HG02588 (cell line): Measurements from ENCODE around the gene MEIS3.

Experiments used
- ATAC-seq: cut with Tn5 transposase; IDR thresholded peaks from one replicate; pipeline ENCODE4 v1.9.1; 2021; ENCODE audit warnings: mild to moderate bottlenecking, moderate library complexity; ENCODE audit not compliant: unreplicated experiment

Gene MEIS3

DNA sequence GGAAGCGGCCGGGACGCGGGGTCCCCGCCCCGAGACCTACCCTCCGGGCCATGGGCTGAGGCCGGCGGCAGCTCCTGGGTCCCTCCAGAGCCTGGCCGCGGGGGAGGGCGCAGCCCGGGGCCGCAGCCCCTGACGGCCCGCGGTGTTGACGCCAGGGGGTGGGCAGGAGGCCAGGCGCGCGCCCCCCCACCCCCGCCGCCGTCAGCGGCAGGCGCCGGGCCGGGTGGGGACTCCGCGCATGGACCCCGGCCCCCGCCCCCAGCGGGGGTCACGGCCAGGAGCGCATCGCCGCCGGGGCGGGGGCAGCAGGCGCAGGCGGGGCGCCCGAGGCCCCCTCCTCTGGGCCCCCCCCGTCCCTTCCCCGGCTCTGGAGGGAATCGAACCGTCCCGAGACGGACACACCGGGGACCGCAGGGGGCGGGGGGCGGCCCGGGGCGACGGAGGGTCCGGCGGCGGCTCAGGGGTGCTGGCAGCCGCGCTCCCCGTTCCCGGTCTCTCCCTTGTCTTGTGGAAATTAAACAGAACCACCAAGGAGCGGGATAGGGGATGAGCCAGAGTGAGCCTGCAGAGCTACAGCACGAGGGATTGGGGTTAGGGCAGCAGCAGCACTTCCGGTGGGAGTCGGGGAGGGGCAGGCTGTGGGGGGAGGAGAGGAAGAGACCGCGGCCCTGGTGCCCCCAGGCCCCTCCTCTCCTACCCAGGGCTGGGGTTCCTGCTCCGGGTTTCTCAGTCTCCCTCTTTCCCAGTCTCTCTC is at the start of gene MEIS3:
Gene MEIS3 (minus strand): TSS at position 498 of the 754 bp plus-strand sequence. CDS start 446 bp downstream, at position 52.
- no peak for ATAC-seq

DNA sequence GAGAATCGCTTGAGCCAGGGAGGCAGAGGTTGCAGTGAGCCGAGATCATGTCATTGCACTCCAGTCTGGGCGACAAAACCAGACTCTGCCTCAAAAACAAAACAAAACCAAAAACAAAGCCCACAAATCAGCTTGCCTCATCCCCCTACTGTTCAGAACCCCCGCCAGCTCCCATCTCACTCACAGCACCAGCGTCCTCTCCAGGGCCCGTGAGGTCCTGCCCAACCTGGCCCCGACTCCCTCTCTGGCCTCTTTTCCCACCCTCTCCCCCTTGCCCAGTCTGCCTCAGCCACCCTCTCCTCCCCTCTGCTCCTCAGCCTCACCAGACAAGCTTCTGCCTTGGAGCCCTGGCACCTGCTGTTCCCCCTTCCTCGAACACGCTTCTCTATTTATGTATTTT is 48.6 kb upstream of the MEIS3 start:
- no peak for ATAC-seq

DNA sequence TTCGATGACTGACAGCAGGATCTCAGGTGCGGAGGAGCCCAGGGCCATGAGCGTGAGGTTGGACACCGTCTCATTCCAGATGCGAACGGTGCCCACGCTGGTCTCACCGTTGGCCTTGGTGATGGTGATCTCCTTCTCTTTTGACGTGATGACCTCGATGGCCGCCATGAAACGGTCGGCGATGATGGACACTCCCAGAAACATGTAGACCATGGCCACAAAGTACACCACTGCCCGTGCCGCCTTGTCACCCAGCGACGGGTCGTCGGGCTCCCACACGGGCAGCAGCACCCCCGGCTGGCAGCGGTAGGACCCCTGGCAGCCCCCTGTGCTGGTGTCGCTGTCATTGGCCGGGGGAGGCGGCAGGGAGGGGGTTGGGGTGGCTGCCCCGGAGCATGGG is 46.6 kb upstream of the MEIS3 start:
- ATAC-seq = no peak

DNA sequence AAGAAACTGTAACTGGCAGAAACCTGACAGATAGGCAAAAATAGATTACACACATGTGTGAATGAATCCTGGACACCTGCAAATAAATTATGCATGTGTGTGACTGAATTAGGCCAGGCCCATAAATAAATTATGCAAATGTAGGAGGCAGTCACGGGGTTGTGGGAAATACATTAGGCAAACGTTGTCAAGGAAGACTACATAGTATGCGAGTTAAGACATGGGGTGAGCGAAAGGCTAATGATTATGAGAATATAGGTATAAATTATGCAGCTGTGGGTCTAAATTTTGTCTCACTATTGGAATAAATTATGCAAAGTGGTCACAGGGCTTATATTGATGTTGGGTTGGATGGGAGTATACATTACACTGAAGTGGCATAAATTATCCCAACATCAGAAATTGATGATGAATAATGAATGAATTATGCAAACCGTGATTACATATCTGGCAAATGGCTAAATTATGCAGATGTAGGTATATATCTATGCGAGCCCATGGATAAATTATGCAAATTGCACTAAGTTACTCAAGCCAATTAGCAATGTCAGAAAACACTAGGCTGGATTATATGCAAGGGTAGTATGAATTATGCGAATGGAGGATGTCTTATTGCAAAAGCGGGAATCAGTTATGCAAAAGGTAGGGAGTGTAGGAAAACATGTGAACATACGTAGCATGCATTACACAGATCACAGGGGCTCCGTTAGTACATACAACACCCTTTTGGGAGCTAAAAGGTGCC is 45.5 kb upstream of the MEIS3 start:
- no peak for ATAC-seq

DNA sequence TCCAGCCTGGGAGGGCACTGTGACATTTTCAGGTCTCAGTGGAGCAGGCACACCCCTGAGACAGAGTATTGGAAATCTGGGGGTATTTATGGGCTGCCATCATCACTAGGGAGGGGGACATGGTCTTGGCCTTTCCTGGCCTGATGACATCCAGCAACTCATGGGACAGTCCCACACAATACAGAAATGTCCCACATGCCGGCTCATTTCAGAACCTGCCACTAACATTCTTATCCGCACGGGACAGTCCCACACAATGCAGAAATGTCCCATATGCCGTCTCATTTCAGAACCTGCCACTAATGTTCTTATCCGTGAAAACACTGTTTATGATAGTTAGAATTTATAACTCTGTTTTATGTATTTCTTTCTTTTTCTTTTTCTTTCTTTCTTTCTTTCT is 42.5 kb upstream of the MEIS3 start:
- no peak for ATAC-seq

DNA sequence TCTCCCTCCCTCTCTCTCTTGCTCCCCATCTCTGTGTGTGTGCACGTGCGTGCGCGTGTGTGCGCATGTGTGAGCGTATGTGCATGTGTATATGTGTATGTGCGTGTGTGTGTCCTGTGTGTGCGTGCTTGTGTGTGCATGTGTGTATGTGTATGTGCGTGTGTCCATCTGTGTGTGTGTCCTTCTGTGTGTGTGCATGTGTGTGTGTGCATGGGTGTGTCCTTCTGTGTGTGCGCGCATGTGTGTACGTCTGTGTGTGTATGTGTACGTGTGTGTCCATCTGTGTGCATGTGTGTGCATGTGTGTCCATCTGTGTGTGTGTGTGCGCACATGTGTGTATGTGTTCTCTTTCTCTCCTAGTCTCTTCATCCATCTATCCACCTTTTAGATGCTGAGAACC is 40.1 kb upstream of the MEIS3 start:
- no peak for ATAC-seq

DNA sequence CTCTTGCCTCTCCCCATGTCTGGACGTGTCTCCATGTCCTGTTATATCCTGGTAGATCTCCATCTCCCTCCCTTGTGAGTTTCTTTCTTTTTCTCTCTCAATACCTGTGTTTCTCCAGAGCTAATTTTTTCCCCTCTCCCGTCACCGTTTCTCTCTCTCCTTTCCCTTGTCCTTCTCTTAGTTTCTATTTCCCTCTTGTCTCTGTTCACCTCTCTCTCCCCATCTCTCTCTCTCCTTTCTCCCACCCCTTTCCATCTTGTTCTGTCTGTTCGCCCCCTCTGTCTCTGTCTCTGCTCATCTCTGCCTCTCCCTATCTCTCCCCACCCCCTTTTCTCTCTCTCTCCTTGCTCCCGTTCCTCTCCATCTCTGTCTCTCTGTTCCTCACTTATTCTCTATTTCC is 39.3 kb upstream of the MEIS3 start:
- no peak for ATAC-seq

DNA sequence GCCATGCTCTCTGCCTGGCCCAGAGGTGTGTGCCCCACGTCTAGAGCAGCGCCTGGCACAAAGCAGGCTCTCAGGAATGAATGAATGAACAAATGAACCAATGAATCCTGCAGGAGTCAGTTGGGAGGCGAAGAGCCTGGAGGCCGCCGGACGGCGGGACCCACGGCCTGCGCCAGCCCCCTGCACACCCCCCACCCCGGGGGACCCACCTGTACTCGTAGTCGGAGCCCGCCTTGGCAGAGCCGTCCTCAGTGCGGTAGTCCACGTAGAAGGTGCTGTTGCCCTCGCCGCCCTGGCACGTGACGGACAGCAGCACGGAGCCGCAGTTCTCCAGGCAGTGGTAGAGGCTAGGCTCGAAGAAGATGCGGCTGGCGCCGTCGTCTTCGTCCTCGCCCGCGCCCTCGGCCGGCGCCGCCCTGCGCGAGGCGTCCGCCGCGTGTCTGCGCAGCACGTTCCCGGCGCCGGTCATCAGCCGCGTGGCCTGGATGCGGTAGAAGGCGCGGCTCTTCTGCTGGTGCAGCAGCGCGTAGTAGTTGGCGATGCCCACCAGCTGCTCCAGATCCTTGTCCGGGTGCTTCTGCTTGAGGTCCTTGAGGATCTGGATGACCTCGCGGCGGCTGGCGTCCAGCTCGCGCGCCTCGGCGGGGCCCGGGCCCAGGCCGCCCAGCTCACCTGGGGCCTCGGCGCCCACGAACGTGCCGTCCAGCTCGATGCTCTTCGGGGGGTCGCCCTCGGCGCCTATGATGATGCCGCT is 37.6 kb upstream of the MEIS3 start:
- ATAC-seq = no peak

DNA sequence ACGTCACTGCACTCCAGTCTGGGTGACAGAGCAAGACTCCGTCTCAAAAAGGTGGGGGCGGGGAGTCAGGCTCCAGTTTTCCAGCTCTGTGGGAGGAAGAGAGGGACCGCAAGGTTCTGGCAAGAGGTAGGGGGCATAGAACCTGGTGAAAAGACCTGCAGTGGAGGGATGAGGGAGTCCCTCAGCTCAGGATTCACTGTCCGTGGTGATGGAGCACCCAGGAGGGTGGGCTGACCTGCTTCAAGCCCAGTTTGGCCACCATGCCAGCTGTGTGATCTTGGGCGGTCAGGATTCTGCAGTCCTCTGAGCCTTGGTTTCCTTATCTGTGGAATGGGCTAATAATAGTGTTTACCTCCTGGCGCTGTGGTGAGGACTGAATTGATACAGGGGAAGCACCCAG is 31.2 kb upstream of the MEIS3 start:
- ATAC-seq = no peak

DNA sequence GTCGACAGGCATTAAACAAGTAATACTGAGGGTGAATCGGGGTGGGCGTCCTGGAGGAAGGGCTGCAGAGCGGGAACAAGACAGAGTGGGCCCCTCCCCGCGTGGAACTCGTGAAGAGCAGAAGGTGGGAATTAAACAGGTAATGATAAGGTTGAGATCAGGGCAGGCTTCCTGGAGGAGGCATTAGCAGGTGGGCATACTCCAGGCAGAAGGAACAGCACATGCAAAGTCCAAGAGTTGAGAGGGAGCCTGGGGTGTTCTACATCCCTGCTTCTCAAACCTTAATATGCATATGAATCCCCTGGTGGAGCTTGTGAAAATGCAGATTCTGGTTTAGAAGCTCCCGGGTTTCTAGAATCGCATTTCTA is 29.0 kb upstream of the MEIS3 start:
- no peak for ATAC-seq

DNA sequence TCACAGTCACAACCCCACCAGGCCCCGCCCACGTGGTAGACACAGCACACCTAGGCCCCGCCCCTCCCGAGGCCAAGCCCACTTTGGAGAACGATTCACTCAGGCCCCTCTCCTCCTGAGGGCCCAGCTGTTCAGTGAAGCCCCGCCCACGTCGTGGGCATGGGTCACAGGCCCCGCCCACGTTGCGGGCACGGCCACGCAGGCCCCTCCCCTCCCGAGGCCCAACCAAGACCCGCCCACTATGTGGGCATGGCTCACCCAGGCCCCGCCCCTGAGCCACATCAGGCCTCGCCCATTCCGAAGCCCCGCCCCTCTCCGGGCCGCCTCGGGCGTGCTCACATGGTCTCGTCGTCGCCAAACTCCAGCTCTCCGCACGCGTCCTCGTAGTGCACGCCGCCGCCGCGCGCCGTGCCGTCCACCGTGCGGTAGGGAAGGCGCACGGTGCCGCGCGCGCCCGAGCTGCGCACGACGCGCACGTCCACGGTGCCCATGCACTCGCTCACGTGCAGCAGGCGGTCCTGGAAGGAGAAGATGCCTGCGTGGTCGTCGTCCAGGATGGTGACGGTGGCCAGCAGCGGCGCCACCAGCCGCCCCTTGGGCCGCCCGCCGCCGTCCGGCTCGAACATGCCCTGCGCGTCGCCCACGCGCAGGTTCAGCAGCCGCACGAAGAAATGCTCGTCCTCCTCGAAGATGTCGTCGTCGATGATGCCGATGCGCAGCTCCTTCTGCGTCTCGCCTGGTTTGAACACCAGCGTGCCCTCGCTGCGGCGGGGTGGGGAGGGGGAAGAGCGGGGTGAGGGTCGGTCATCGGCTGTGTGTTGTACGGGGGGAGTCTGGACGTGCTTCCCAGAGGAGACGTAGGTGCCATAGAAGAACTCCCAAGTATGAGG is 28.4 kb upstream of the MEIS3 start:
- ATAC-seq = no peak

DNA sequence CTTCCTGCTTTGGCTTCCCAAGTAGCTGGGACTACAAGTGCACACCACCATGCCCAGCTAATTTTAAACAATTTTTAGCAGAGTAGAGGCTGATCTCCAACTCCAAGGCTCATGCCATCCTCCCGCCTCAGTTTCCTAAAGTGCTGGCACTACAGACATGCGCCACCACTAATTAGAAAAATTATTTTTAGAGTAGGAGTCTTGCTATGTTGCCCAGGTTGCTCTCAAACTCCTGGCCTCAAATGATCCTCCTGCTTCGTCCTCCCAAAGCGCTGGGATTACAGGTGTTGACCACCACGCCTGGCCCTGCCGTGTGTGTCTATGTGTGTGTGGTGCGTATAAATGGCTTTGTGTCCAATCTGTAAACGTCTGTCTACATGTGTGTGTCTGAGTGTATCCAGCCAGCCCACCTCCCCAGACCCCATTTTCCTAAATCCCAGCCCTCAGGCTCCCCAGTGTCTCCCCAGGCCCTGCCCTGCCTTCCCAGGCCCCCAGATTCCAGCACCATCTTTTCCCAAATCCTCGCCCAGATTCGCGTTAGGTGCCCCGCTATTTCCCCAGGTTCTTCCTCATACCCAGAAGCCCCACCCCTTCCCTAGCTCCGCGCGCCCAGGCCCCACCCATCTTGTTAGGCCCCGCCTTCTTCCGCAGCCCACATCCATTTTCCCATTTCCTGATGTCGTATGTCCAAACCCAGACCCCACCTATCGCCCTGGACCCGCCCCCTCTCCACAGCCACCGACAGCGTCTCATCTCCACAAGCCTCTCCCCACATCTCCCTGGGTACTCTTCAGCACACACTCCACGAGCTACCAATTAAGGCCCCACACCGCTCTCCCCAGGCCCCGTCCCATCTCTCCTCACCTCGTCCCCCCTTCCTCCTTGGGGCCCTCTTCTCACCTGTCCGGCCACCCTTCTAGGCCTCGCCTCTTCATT is 27.5 kb upstream of the MEIS3 start:
- no peak for ATAC-seq

DNA sequence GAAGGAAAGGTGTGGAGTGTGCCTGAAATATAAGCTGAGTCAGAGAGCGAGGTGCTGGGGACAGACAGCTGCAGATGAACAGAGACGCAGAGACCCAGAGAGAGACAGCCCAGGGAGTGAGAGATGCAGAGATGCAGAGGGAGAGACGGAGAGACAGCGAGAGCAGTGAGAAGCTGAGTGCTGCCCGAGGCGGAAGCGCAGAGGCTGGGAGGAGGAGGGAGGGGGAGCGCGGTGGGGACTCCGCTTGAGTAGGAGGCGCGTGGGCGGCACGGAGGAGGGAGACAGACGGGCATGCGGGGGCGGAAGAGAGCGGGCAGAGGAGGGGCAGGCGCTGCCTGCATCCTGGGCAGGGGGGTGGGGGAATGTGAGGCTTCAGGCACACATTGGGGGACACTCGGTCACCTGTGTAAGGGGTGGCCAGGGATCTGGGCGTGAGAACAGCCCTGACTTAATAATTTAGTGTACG is 26.6 kb upstream of the MEIS3 start:
- ATAC-seq = no peak

DNA sequence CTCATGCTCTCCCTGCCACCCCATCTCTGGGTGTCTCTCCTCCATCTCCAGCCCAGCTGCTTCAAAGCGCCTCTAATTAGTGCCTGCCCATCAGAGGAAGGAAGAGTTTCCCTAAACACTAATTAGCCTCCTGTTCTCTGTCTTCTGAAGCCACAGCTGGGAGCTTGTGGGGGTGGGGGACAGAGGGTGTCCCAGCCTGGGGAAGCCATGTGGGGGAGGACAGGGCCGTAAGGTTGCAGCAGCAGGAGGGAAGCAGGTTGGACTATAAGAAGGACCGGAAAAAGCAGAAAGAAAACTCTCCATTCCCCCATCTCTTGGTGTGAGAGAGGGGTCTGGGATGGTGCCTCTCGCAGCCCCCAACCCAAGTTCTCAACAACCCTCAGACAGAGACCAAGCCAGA is 26.2 kb upstream of the MEIS3 start:
- ATAC-seq = no peak

DNA sequence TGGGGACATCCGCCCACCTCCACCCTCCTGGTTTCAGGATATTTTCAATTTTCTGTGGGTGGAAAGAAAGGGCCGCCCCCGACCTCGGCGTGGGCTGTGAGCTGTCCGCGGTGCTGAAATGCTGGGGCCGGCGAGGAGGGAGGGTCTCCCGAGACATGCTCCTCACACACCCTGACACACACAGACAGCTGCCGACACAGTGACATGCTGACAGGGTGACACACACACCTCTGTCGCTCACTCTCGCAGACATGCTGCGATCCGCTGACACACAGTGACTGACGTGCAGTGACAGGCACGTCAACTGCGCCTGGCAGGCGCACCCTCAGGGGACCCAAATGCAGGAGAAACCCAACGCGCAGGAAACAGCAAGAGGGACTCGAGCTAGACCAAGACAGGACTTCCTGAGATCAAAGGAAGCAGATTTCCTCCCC is 25.1 kb upstream of the MEIS3 start:
- ATAC-seq = no peak

DNA sequence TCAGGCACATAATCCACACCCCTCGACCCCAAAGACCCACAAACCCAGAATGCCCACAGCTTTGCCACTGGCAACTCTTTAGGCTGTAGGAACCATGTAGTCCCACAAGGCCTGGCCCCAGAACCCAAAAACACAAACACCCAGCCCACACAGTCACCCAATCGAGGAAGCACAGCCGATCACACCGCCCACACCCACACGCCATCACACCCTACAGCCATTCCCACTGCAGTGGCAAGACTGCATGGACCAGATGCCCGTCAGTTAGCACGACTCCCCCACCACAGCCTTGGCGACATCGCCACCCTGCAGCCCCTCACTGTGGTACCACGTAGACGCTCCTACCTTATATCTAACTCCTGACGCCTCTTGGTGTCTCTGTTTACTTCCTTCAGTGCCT is 24.0 kb upstream of the MEIS3 start:
- ATAC-seq = no peak

DNA sequence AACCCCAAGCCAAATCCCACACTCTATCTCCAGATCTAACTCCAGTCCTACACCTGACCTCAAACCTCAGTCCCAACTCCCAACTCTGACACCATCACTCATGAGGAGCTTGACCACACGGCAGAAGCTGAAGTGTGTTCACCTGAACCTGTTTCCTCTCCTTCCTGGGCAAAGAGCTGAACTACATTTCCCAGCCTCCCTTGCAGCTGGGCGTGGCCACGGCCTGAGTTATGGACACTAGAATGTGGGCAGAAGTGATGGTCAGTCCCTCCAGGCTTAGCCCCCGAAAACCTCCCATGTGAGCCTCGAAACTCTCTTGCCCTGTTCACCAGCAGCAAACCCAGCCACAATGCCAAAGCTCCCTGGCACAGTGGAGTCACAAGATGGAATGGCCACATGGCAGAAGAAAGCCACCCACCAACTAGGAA is 19.5 kb upstream of the MEIS3 start:
- ATAC-seq = no peak

DNA sequence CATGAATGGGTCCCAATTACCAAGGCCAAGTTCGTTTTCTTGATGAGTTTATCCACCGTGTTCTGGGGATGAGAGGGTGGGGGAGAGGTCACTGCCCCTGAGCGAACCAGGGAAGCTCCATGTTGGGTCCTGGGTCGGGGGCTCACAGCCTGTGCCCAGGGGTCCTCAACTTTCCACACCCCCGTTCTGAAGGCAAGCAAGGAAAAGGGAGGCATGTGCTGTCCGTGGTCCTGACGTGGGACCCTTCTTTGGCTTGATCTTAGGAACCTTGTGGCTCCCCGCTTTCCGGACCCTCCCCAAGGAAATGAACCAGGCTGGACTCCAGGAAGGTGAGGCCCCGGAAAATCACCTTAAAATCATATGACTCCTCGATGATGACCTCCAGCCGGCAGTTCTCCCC is 18.2 kb upstream of the MEIS3 start:
- no peak for ATAC-seq

DNA sequence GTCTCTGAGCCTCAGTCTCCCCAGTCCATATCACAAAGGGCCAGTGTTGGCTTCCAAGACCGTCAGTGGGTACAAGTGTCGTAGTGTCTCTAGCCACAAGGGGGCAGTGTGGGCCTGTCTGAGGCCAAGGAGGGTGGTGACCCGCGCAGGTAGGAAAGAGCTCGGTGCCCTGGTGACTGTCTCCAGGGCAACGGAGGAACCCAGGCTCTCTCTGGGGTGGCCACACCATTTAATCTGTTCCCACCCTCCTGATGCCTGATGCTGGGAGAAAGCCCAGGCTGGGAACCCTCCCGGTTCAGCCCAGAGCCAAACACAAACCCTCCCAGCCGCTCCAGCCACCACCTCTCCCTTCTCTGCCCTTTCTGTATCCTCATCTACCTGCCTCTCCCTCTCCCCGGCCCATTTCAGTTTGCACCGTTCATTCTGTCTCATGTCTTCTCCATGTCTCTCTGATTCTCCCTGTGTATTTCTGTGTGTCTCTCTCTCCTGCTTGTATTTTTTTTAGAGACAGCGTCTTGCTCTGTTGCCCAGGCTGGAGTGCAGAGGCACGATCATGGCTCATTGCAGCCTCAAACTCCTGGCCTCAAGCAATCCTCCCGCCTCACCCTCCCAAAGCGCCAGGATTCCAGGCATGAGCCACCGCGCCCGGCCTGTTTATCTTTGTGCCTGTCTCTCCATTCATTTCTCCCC is 17.5 kb upstream of the MEIS3 start:
- ATAC-seq = no peak
